TTC549 (cell line): ENCODE data around the gene ECSCR.
"Not testable (repeated sequence)": the region's sequence is repeated elsewhere in the genome, so short reads cannot be mapped to it uniquely, and the experiment has no call there.

ENCODE experiments used
- FAIRE-seq: peaks from 2 replicates; lab custom pipeline; 2012; peaks lifted over from hg19 to GRCh38; lab: Jason Lieb, UNC

Gene ECSCR

GRCh38 chr5:139462586-139463276 is at the start of gene ECSCR:
ECSCR (minus strand) TSS chr5:139462743; CDS start chr5:139462670, 73 bp downstream.
- FAIRE-seq = no peak

DNA sequence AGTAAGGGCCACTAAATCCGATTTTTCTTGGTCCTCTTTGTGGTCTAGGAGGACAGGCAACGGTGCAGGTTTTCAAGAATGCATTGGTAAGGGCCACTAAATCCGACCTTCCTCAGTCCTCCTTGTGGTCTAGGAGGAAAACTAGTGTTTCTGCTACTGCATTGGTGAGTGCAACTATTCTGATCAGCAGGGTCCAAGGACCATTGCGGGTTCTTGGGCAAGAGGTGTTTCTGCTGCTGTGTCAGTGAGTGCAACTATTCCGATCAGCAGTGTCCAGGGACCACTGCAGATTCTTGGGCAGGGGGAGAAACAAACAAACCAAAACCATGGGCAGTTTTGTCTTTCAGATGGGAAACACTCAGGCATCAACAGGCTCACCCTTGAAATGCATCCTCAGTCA is 42.2 kb upstream of the ECSCR start:
- FAIRE-seq = not testable (repeated sequence)

GRCh38 chr5:139503879-139504278 is 41.3 kb upstream of the ECSCR start:
- not testable (repeated sequence) for FAIRE-seq

DNA sequence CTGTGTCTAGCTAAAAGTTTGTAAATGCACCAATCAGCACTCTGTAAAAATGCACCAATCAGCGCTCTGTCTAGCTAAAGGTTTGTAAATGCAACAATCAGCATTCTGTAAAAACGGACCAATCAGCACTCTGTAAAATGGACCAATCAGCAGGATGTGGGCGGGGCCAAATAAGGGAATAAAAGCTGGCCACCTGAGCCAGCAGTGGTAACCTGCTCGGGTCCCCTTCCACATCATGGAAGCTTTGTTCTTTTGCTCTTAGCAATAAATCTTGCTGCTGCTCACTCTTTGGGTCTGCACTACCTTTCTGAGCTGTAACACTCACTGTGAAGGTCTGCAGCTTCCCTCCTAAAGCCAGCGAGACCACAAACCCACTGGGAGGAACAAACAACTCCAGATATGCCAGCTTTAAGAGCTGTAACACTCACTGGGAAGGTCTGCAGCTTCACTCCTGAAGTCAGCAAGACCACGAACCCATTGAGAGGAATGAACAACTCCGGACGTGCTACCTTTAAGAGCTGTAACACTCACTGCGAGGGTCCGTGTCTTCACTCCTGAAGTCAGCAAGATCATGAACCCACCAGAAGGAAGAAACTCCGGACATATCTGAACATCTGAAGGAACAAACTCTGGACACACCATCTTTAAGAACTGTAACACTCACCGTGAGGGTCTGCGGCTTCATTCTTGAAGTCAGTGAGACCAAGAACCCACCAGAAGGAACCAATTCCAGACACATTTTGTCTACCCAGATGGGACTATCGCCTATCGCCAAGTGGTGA is 40.7 kb upstream of the ECSCR start:
- FAIRE-seq = not testable (repeated sequence)

DNA sequence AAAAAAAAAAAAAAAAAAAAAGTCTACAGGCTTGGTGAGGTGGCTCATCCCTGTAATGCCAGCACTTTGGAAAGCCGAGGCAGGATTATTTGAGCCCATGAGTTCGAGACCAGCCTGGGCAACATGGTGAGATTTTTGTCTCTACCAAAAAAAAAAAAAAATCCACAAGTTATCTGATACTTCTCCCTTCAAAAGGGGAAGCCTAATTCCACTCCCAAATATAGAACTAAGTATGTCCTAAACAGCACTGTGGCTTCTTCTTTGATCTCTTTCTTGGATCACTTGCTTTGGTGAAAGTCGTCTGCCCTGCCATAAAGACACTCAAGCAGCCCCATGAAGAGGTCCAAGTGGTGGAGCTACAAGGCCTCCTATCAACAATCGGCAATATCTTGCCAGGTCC is 38.8 kb upstream of the ECSCR start:
- FAIRE-seq = no peak

DNA sequence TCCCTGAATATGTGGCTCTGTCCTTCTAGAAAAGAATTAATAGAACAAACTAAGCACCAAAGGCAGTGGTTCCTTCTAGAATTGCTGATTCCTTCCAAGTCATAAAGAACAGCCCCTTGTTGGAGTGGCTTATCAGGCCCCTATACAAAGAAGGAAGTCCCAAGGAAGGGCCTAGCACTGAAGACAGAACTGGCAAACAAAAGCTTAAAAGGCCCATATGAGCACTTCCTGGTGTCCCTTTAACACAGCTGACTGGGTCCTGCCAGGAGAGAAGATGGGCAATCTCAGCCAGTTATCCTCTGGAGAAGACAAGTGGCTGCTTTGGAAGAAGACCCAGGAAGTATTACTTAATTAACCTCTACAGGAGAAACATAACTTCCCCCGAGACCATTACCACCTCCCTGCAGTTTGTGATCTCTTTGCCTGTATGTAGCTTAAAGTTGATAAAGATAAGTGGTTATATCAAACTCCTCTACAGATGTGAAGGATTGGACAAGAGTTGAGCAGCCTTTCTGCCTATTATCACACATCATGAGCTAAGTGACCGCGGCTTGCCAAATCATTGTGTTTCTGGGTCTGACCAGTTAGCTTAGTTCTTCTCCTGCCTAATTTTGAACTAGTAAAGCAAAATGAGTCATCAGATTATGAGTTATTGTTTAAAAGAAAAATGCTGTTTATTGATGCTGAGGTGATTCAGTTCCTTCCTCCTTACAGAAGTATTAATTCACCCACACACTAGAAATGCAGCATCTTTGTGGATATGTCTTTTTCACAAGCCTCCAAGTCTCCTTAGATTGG is 33.3 kb upstream of the ECSCR start:
- FAIRE-seq = no peak

DNA sequence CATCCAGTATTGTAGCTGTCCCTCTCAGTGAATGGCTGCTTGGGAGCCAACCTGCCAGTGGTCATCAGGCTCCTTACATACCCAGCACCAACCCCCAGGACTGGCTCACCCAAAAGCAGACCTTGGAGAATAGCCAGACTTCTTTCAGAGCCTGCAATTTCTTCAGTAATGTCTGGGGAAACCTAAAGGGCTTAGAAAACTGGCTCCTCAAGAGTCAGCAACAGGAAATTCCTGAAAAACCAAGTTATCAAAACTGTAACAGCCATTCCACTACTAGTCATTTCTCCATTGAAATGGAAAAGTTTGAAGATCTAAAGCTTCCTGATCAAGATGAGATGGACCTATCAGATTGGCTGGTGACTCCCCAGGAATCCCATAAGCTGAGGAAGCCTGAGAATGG is 32.3 kb upstream of the ECSCR start:
- FAIRE-seq = no peak

GRCh38 chr5:139494256-139494655 is 31.7 kb upstream of the ECSCR start:
- no peak for FAIRE-seq

- no peak for FAIRE-seq
These were observed 30.2 kb upstream of the ECSCR start for GRCh38 chr5:139492700-139493192.

GRCh38 chr5:139488260-139488659 is 25.7 kb upstream of the ECSCR start:
- FAIRE-seq = no peak

DNA sequence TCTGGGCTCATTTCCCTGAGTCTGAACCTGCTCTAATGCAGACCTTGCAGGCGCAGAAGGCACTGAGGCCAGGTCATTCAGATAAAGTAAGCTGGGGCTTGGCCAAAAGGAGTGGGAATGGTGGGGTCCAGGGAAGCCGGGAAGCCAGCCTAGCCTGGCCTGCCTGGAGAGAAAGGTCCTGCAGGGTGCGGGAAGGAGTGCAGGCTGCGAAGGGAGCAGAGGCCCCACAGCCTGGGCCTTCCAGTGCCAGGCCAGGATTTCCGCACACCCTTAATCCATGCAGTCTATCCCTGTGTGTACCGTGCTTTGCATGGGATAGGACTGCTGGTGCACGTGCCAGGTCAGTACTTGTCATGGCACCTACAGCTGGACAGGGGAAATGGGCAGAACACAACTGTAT is 23.7 kb upstream of the ECSCR start:
- FAIRE-seq = no peak

DNA sequence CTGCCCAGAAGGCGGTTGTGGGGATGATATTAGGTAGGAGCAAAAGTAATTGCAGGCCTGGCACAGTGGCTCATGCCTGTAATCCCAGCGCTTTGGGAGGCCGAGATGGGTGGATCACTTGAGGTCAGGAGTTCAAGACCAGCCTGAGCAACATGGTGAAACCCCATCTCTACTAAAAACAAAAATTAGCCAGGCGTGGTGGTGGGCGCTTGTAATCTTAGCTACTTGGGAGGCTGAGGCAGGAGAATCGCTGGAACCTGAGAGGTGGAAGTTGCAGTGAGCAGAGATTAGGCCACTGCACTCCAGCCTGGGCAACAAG is 20.3 kb upstream of the ECSCR start:
- FAIRE-seq = not testable (repeated sequence)

GRCh38 chr5:139482050-139482889 is 19.7 kb upstream of the ECSCR start, which contains the start of gene STING1:
STING1 (minus strand) TSS chr5:139482758; CDS start chr5:139481704, 1,054 bp downstream.
- FAIRE-seq = no peak

DNA sequence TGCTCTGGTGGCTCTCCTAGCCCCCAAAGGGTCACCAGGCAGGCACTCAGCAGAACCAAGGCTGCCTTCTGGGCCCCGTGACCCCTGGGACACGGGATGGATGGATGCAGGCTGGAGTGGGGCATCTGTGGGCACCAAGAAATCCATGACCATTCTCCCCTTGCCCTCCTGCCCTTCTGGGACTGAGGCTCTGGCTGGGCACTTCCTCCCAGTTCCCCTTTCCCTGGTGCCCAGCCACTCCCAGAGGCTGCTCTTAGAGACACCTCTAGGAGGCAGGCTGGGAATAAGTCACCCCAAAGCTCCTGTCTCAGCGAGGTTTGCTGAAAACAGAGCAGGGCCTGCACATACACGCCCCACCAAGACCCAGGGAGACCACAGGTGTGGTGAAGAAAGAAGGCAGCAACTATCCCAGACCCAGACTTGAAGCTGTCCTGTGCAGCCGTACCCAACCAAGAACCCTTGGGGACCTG is 19.1 kb upstream of the ECSCR start:
- FAIRE-seq = no peak

GRCh38 chr5:139481122-139481533 is 18.6 kb upstream of the ECSCR start:
- no peak for FAIRE-seq

DNA sequence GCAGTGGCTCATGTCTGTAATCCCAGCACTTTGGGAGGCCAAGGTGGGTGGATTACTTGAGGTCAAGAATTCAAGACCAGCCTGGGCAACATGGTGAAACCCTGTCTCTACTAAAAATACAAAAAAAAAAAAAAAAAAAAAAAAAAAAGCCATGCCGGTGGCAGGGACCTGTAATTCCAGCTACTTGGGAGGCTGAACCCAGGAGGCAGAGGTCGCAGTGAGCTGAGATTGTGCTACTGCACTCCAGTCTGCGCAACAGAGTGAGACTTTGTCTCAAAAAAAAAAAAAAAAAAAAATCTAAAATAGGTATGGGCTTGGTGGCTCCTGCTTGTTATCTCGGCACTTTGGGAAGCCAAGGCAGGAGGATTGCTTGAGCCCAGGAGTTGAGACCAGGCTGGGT is 17.2 kb upstream of the ECSCR start:
- FAIRE-seq = not testable (repeated sequence)

DNA sequence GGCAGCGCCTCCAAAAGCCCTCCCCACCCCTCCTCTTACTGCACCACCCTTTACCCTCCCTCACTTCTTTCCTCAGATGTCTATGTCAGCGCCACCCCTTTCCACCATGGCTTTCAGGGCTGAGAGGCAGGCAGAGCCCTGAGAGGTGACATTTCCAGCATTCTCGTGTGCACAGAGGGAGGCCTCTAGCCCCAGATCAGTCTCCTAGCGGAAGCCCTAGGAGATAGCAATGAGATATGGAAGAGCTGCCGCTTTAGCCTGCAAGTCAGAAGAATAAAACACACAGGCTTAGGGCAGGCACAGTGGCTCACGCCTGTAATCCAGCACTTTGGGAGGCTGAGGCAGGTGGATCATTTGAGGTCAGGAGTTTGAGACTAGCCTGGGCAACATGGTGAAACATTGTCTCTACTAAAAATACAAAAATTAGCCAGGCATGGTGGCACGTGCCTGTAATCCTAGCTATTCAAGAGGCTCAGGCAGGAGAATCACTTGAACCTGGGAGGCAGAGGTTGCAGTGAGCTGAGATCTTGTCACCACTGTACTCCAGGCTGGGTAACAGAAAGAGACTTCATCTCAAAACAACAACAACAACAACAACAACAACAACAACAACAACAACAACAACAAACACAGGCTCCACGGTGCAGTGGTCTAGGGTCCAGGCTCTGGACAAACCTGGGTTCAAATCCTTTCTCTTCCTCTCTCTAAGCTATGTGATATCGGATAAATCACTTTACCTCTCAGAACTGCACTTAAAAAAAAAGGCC is 16.3 kb upstream of the ECSCR start:
- FAIRE-seq = not testable (repeated sequence)

DNA sequence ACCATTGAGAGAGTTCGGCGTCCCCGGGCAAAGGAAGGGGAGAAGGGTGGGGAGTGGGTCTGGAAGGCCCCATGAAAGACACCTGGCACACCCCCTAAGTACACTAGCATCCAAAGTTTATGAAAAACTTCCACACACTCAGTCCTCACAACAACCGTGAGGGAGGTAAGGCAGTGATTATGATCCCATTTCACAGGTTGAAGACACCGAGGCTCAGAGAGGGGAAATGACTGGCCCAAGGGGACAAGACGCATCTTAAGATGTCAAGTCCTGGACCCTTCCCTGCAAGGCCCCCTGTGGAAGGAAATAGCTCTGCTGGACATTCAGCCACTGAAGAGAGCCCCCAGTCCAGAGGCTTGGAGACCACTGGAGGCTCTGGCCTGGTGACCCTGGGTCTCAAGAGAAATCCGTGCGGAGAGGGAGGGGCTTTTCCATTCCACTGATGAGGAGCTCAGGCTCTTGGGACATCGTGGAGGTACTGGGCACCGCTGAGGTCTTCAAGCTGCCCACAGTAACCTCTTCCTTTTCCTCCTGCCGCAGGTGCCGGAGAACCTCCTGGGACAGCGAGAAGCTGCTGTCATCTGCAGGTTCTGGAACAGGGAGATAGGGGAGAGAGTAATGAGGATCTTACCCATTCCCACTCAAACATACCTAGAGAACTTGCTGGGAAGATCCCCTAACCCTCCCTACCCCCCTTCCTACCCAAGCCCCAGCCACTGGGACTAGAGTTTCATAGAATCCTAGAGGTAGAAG is 13.5 kb upstream of the ECSCR start:
- FAIRE-seq = no peak

- no peak for FAIRE-seq
These were observed 12.6 kb upstream of the ECSCR start for GRCh38 chr5:139474890-139475791.
